ENCODE measurements around the gene GDF7.

- TF ChIP-seq CTCF (IDR thresholded peaks at IDR 0.05): no peak
- TF ChIP-seq POLR2A (IDR thresholded peaks at IDR 0.05): no peak
Measured at GRCh38 chr2:20674974-20675679, 8.2 kb downstream of the GDF7 start.
